Heart right ventricle (tissue), 16 donors: ENCODE data around the gene RNF152. TPM values are rescaled to one million over a fixed set of nuclear protein-coding genes. Genes with fewer than 3 reads are reported as not detected.
A peak's percentile ranks its signal among the peaks of the same experiment; 100 is the strongest.

Experiments used
- ATAC-seq, 8 donors: fragments of 200-7000 bp; cut with Tn5 transposase; one replicate each; pipeline ENCODE4 v1.9.1; 2020; ENCODE audit warnings: mild to moderate bottlenecking in 8 of 8, moderate library complexity in 8 of 8, moderate number of reproducible peaks in 1 of 8
- DNase-seq, 2 donors: peaks; one replicate each; pipeline ENCODE4 v3.0.0-alpha.2; 2020
- H3K27ac ChIP-seq, 10 donors: fragments of 200-600 bp; sonication (generic) in 2 of 10; one replicate each; pipeline versions ENCODE4 v1.5.0 to v1.8.0; 2020 to 2022; ENCODE audit warnings: mild to moderate bottlenecking in 3 of 10
- H3K27me3 ChIP-seq, 7 donors: fragments of 200-600 bp; one replicate each; pipeline ENCODE4 v1.8.0; 2021 to 2022; ENCODE audit warnings: mild to moderate bottlenecking in 2 of 7
- H3K36me3 ChIP-seq, 9 donors: fragments of 200-600 bp; sonication (generic) in 1 of 9; one replicate each; pipeline versions ENCODE4 v1.5.0 to v1.8.0; 2020 to 2022; ENCODE audit warnings: mild to moderate bottlenecking in 2 of 9
- H3K4me1 ChIP-seq, 9 donors: fragments of 200-600 bp; sonication (generic) in 1 of 9; one replicate each; pipeline versions ENCODE4 v1.5.0 to v1.8.0; 2020 to 2022; ENCODE audit warnings: mild to moderate bottlenecking in 4 of 9
- H3K4me3 ChIP-seq, 10 donors: fragments of 200-600 bp; sonication (generic) in 2 of 10; one replicate each; pipeline versions ENCODE4 v1.5.0 to v1.8.0; 2020 to 2022; ENCODE audit warnings: mild to moderate bottlenecking in 7 of 10, moderate library complexity in 2 of 10
- H3K9me3 ChIP-seq, 11 donors: fragments of 200-600 bp in 10 of 11; sonication (generic) in 2 of 11; one replicate each; pipeline versions ENCODE4 v1.5.0 to v1.8.0; 2013 to 2022; ENCODE audit warnings: mild to moderate bottlenecking in 2 of 11, control low read depth in 1 of 11, moderate library complexity in 1 of 11
- CTCF ChIP-seq, 9 donors: fragments of 200-600 bp; sonication (generic) in 2 of 9; IDR thresholded peaks; one replicate each; pipeline versions ENCODE4 v1.5.0 to v1.8.0; 2021 to 2022; ENCODE audit warnings: antibody characterized with exemption in 9 of 9, mild to moderate bottlenecking in 5 of 9, moderate library complexity in 1 of 9
- WGBS, 2 donors: extraction: QIAGEN DNeasy Blood & Tissue Kit; methylation state at CpG; one replicate each; pipeline ENCODE4 v1.1.7; 2013; ENCODE audit warnings: inconsistent platforms in 1 of 2; 5-methylcytosine and 5-hydroxymethylcytosine counted together
- intact Hi-C, 10 donors: fragments of 100-400 bp; cut with DNase I; formaldehyde crosslinking; loops; one replicate each; pipeline versions ENCODE4 v1.11.1 to v1.14.2; 2022
- polyA plus RNA-seq, 2 donors: library from polyadenylated mRNA; stranded (reverse); fragments of 200-250 nt; gene quantifications; one replicate each; pipeline ENCODE4 v1.2.3, GENCODE V29; 2013
- total RNA-seq, 10 donors: library from RNA; stranded (reverse); fragmentation: NEBNext Ultra II Directional in 3 of 10; extraction: Animal tissue kit (Norgen Biotek cat#: 25700) in 3 of 10; gene quantifications; one replicate each; pipeline versions ENCODE4 v1.2.1 to v1.2.4, GENCODE V29; 2021 to 2023
- donor health status: Arrhythmogenic right ventricular cardiomyopathy.
- donor health status: ischemic (EF 13 %, LVEDD 7.1; RV severe dilation, severe dysfunction).
- donor health status: healthy with polysubstance abuse.
- donor health status: DM: no; HTN: yes; CAD: no.
- donor health status: DM: no; HTN: no; CAD: no.
- donor health status: ischemic (EF 25% LVEDD 6.9; RV normal size, moderate dysfunction).
- donor health status: ischemic (EF 25% LVEDD 5.7; RV mildly dilated, moderate dysfunction).
- donor health status: healthy.
- donor health status: DM: yes; HTN: yes; CAD: no.
- donor health status: Ischemic cardiomyopathy.
- donor health status: ischemic (EF 35%, LVEDD 5.7; RV mildly dilated, moderate dysfunction).
- donor health status: nonischemic (EF 11% LVEDD 7.7; RV severe dilation, severe dysfunction).
- donor health status: DM: yes; HTN: yes; CAD: no.
- donor health status: PGD.
- donor health status: ischemic (EF 29% LVEDD 5.4; RV normal size, mild dysfunction).
- donor health status: nonischemic (EF 23%, LVEDD 6.1; RV moderate dilation, normal function).

RNF152 gene
- total and polyA plus RNA-seq, 12 donors = 1.7 to 19.1 (median 10.9) TPM

GRCh38 chr18:61898640-61899101 is 5.9 kb upstream of the RNF152 start:
- H3K36me3 ChIP-seq = no peaks in the 10 kb centered on the region
- H3K9me3 ChIP-seq = no peaks in the 10 kb centered on the region
- no peak overlapping the region for H3K4me3 ChIP-seq
- no peak for DNase-seq
- H3K27me3 ChIP-seq = peaks cover 0 to 37% (median 0%) of the 10 kb centered on the region in 7 donors
- peaks cover 0 to 18% (median 5%) of the 10 kb centered on the region in 9 donors for H3K4me1 ChIP-seq
- no peak for ATAC-seq
- intact Hi-C loops = loop anchor here in 8 of 10 donors (5.0 to 10.0 kb wide), 6 partner anchors 156 to 346 kb away; no protein-coding TSS in a partner anchor
- H3K27ac ChIP-seq = no peak overlapping the region
- no peak for TF ChIP-seq CTCF (IDR thresholded peaks at IDR 0.05)
- 88 to 89% methylated on average over 5 of the region's 5 CpGs for WGBS, 2 donors

- H3K4me1 ChIP-seq = peaks cover 0 to 29% (median 15%) of the 10 kb centered on the region in 9 donors
- peak in 6 of 8 donors; percentile 28 to 60 (median 50) for ATAC-seq
- no peak overlapping the region for H3K4me3 ChIP-seq
- intact Hi-C loops = loop anchor here in 8 of 10 donors (2.0 to 10.0 kb wide), 7 partner anchors 154 to 344 kb away; no protein-coding TSS in a partner anchor
- H3K9me3 ChIP-seq = no peaks in the 10 kb centered on the region
- peaks cover 0 to 3% (median 0%) of the 10 kb centered on the region in 9 donors for H3K36me3 ChIP-seq
- 12 to 26% methylated on average over 5 of the region's 5 CpGs for WGBS, 2 donors
- DNase-seq = peak; percentile 35 to 40
- H3K27me3 ChIP-seq = peaks cover 0 to 49% (median 0%) of the 10 kb centered on the region in 7 donors
- peak overlapping the region in 4 of 10 donors; percentile 9 to 49 (median 27) for H3K27ac ChIP-seq
- no peak for TF ChIP-seq CTCF (IDR thresholded peaks at IDR 0.05)
These were observed 4.0 kb upstream of the RNF152 start for GRCh38 chr18:61896757-61897156.

GRCh38 chr18:61896118-61896517 is 3.3 kb upstream of the RNF152 start:
- no peaks in the 10 kb centered on the region for H3K9me3 ChIP-seq
- no peak overlapping the region for H3K4me3 ChIP-seq
- TF ChIP-seq CTCF (IDR thresholded peaks at IDR 0.05) = no peak
- intact Hi-C loops = loop anchor here in 8 of 10 donors (2.0 to 10.0 kb wide), 7 partner anchors 154 to 344 kb away; no protein-coding TSS in a partner anchor
- H3K27ac ChIP-seq = peak overlapping the region in 1 of 10 donors; percentile 49
- peaks cover 0 to 56% (median 0%) of the 10 kb centered on the region in 7 donors for H3K27me3 ChIP-seq
- no peak for DNase-seq
- H3K36me3 ChIP-seq = peaks cover 0 to 5% (median 0%) of the 10 kb centered on the region in 9 donors
- 94 to 96% methylated on average over 1 of the region's 1 CpG for WGBS, 2 donors
- H3K4me1 ChIP-seq = peaks cover 0 to 32% (median 18%) of the 10 kb centered on the region in 9 donors
- no peak for ATAC-seq

- H3K4me1 ChIP-seq = peaks cover 0 to 43% (median 23%) of the 10 kb centered on the region in 9 donors
- H3K27me3 ChIP-seq = peaks cover 0 to 61% (median 0%) of the 10 kb centered on the region in 7 donors
- ATAC-seq = peak in 5 of 8 donors; percentile 2 to 24 (median 6)
- H3K36me3 ChIP-seq = peaks cover 0 to 16% (median 5%) of the 10 kb centered on the region in 9 donors
- WGBS, 2 donors = 24% methylated on average over 28 of the region's 28 CpGs
- no peak for DNase-seq
- TF ChIP-seq CTCF (IDR thresholded peaks at IDR 0.05) = no peak
- H3K4me3 ChIP-seq = peak overlapping the region; percentile 32 to 97 (median 90)
- H3K9me3 ChIP-seq = no peaks in the 10 kb centered on the region
- intact Hi-C loops = loop anchor here in 9 of 10 donors (5.0 to 10.0 kb wide), 9 partner anchors 148 to 343 kb away; no protein-coding TSS in a partner anchor
- peak overlapping the region; percentile 76 to 96 (median 90) for H3K27ac ChIP-seq
These were observed 2.1 kb upstream of the RNF152 start for GRCh38 chr18:61894751-61895524.
